IPS-15b (cell line): ENCODE measurements around the gene CYP4F8.
"Not testable (repeated sequence)": the region's sequence is repeated elsewhere in the genome, so short reads cannot be mapped to it uniquely, and the experiment has no call there.

Source experiments
- H3K27me3 ChIP-seq: one replicate; pipeline ENCODE4 v1.6.1; 2013; ENCODE audit warnings: low read length; ENCODE audit not compliant: control insufficient read depth, insufficient read depth
- H3K36me3 ChIP-seq: one replicate; pipeline ENCODE4 v1.6.1; 2013; ENCODE audit warnings: low read length; ENCODE audit not compliant: control insufficient read depth, insufficient read depth
- H3K4me1 ChIP-seq: one replicate; pipeline ENCODE4 v1.6.1; 2013; ENCODE audit warnings: mild to moderate bottlenecking, low read length; ENCODE audit not compliant: control insufficient read depth, insufficient read depth
- H3K4me3 ChIP-seq: one replicate; pipeline ENCODE4 v1.5.1; 2013; ENCODE audit warnings: low read depth, low read length
- H3K9ac ChIP-seq: one replicate; pipeline ENCODE4 v1.6.1; 2013; ENCODE audit warnings: low read depth, mild to moderate bottlenecking, low read length
- H3K9me3 ChIP-seq: one replicate; pipeline ENCODE4 v1.6.1; 2013; ENCODE audit warnings: mild to moderate bottlenecking, low read length; ENCODE audit not compliant: control insufficient read depth, insufficient read depth

Gene CYP4F8

DNA sequence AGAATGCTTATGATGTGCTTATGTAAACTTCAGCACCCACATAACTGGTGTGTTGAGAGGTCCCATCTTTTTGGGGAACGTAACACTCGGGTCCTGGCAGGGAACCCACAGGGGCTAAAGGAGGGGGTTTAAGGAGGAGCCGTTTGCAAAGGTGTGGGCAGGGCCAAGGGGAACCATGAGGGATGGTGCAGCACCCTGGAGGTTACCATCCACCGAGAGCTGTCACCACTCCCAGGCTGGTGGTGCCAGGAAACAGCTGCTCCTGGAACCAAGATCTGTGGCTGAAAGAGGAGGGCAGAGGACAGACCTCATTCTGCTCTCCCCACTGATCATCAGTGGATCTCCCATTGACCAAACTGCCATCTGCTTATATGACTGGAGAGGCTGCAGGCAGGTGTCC is 23.2 kb upstream of the CYP4F8 start:
- peaks cover 3% of the 10 kb centered on the region for H3K27me3 ChIP-seq
- H3K9ac ChIP-seq, result no peak overlapping the region
- H3K4me3 ChIP-seq, result no peak overlapping the region
- H3K9me3 ChIP-seq, result no peaks in the 10 kb centered on the region
- no peaks in the 10 kb centered on the region for H3K4me1 ChIP-seq
- H3K36me3 ChIP-seq, result no peaks in the 10 kb centered on the region

DNA sequence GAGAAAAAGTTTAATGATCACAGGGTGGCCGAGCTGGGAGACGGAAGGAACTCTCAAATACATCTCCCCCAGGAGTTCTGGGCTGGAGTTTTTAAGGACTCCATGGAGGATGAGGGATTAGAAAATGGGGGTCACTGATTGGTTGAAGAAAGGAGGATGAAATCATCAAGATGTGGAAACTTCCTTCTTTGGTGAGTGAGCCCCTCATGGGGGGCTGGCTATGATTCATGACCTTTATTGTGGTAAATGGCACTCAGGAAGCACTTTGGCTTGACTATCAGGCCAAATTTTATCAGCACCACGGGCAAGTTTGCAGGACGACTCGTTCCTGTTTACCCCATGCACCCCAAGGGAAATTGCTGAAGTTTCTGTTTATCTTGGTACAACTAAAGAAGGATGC is 22.5 kb upstream of the CYP4F8 start:
- H3K9me3 ChIP-seq, H3K36me3 ChIP-seq, H3K9ac ChIP-seq: not testable (repeated sequence)

GRCh38 chr19:15593766-15594165 is 21.3 kb upstream of the CYP4F8 start:
- not testable (repeated sequence) for H3K27me3 ChIP-seq, H3K9ac ChIP-seq, H3K4me1 ChIP-seq, H3K4me3 ChIP-seq, H3K9me3 ChIP-seq, H3K36me3 ChIP-seq

More for the DNA sequence above, 22.5 kb upstream of the CYP4F8 start:
- H3K27me3 ChIP-seq, H3K4me3 ChIP-seq, H3K4me1 ChIP-seq: not testable (repeated sequence)

- no peaks in the 10 kb centered on the region for H3K9me3 ChIP-seq
- H3K4me1 ChIP-seq, result no peaks in the 10 kb centered on the region
- no peak overlapping the region for H3K4me3 ChIP-seq
- no peak overlapping the region for H3K9ac ChIP-seq
- no peaks in the 10 kb centered on the region for H3K36me3 ChIP-seq
- H3K27me3 ChIP-seq, result no peaks in the 10 kb centered on the region
These were observed 19.9 kb upstream of the CYP4F8 start for GRCh38 chr19:15595069-15595468.

- not testable (repeated sequence) for H3K4me1 ChIP-seq, H3K9me3 ChIP-seq, H3K27me3 ChIP-seq, H3K36me3 ChIP-seq, H3K9ac ChIP-seq, H3K4me3 ChIP-seq
These were observed 6.8 kb upstream of the CYP4F8 start for GRCh38 chr19:15607978-15608925.

DNA sequence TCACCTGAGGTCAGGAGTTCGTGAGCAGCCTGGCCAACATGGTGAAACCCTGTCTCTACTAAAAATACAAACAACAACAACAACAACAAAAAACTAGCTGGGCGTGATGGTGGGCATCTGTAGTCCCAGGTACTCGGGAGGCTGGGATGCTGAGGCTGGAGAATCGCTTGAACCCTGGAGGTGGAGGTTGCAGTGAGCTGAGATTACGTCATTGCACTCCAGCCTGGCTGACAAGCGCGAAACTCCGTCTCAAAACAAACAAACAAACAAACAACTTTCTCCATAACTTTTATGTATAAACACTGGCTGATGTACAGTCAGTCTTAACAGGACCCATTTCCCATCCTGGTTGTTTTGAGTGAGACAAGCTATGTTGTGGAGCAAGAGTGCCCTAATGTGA is 5.8 kb upstream of the CYP4F8 start:
- no peak overlapping the region for H3K4me3 ChIP-seq
- H3K36me3 ChIP-seq, result no peaks in the 10 kb centered on the region
- no peaks in the 10 kb centered on the region for H3K9me3 ChIP-seq
- no peaks in the 10 kb centered on the region for H3K27me3 ChIP-seq
- H3K9ac ChIP-seq, result no peak overlapping the region
- no peaks in the 10 kb centered on the region for H3K4me1 ChIP-seq

- no peaks in the 10 kb centered on the region for H3K27me3 ChIP-seq
- no peaks in the 10 kb centered on the region for H3K9me3 ChIP-seq
- H3K4me3 ChIP-seq, result no peak overlapping the region
- no peaks in the 10 kb centered on the region for H3K4me1 ChIP-seq
- H3K9ac ChIP-seq, result no peak overlapping the region
- H3K36me3 ChIP-seq, result no peaks in the 10 kb centered on the region
These were observed 2.7 kb upstream of the CYP4F8 start for GRCh38 chr19:15612342-15612741.

DNA sequence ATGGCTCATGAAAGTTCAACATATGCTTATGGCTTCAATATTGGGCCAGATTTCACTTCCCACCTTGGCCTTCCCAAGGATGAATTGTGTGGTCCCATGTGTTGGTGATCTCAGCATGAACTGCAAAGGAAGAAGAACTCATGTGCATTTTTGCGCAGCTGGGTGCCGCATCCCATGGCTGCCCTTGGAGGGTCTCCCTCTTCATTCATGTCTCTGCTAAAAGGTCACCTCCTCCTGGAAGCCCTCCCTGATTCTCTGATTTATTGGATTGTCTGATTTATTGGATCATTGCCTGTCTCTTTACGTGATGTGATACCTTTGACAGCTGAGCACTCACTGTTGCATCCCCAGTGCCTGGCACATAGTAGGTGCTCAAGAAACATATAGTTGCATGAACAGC is 1.7 kb upstream of the CYP4F8 start:
- no peak overlapping the region for H3K9ac ChIP-seq
- no peaks in the 10 kb centered on the region for H3K36me3 ChIP-seq
- no peaks in the 10 kb centered on the region for H3K9me3 ChIP-seq
- no peaks in the 10 kb centered on the region for H3K27me3 ChIP-seq
- H3K4me3 ChIP-seq, result no peak overlapping the region
- H3K4me1 ChIP-seq, result no peaks in the 10 kb centered on the region

DNA sequence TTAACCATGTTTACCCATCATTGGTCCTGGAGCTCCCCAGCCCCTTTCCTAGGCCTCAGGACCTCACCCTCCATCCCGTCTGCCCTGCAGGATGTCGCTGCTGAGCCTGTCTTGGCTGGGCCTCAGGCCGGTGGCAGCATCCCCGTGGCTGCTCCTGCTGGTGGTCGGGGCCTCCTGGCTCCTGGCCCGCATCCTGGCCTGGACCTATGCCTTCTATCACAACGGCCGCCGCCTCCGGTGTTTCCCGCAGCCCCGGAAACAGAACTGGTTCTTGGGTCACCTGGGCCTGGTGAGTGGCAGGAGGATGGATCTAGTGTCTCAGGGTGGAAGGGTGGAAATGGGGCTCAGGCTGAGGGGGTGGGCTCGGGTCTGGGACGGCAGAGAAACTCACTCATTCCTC is 508 bp downstream of the CYP4F8 start:
- Histone ChIP-seq H3K4me1 (no peaks in the 10 kb centered on the region), H3K4me3 (no peak overlapping the region), H3K36me3 (no peaks in the 10 kb centered on the region), H3K9me3 (no peaks in the 10 kb centered on the region), H3K9ac (no peak overlapping the region), H3K27me3 (no peaks in the 10 kb centered on the region)

DNA sequence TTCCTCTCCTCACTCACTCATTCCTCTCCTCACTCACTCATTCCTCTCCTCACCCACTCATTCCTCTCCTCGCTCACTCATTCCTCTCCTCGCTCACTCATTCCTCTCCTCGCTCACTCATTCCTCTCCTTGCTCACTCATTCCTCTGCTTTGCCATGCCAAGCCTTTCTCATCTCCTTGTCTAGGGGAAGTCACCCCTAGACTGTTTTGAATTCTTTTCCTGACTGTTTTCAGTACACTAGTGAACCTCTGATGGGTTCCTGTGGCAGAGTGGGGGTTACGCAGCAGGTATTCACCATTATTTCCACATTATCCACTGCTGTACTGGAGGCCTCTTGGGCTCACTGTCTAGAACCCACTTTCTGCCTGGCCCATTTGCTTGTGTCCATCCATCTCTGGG is 1.2 kb downstream of the CYP4F8 start:
- H3K27me3 ChIP-seq, result no peaks in the 10 kb centered on the region
- H3K4me1 ChIP-seq, result no peaks in the 10 kb centered on the region
- no peak overlapping the region for H3K9ac ChIP-seq
- H3K36me3 ChIP-seq, result no peaks in the 10 kb centered on the region
- H3K4me3 ChIP-seq, result no peak overlapping the region
- no peaks in the 10 kb centered on the region for H3K9me3 ChIP-seq

GRCh38 chr19:15616627-15617270 is 1.7 kb downstream of the CYP4F8 start:
- H3K9me3 ChIP-seq, result no peaks in the 10 kb centered on the region
- no peaks in the 10 kb centered on the region for H3K4me1 ChIP-seq

DNA sequence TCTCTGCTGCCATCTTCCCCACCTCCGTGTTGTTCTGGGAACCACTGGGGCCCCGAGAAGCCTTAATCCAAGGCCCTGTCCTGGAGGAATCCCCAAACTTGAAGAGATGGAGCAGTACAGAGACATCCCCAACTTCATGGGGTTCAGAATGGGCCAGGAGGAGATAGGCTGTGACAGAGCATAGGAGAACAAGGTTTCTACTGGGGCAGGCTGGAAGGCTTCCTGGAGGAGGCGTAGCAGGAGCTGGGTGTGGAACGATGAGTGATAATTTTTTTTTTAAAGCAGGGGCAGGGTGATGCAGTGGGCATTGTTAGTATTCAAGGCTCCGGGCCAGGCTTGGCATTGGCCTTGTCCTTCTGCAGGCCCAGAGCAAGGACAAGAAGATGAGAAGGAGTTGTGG is 3.3 kb downstream of the CYP4F8 start:
- Histone ChIP-seq H3K27me3 (peaks cover 2% of the 10 kb centered on the region), H3K36me3 (no peaks in the 10 kb centered on the region), H3K9ac (no peak overlapping the region), H3K4me1 (no peaks in the 10 kb centered on the region), H3K4me3 (no peak overlapping the region), H3K9me3 (no peaks in the 10 kb centered on the region)

More at GRCh38 chr19:15616627-15617270, 1.7 kb downstream of the CYP4F8 start:
- no peak overlapping the region for H3K9ac ChIP-seq
- H3K27me3 ChIP-seq, result no peaks in the 10 kb centered on the region
- H3K4me3 ChIP-seq, result no peak overlapping the region
- H3K36me3 ChIP-seq, result no peaks in the 10 kb centered on the region
